H9 (cell line): ENCODE data around the gene TRPV5. TPM values are rescaled to one million over a fixed set of nuclear protein-coding genes. Genes with fewer than 3 reads are reported as not detected.

Source experiments
- DNase-seq: peaks from one replicate; pipeline ENCODE4 v3.0.0-alpha.2; 2017
- H2AFZ ChIP-seq: one replicate; pipeline ENCODE4 v1.6.1; 2013; ENCODE audit warnings: mild to moderate bottlenecking, low read length, control low read depth, moderate library complexity
- H2AK5ac ChIP-seq: 2 replicates; pipeline ENCODE4 v1.6.1; 2013; ENCODE audit warnings: low read length, control low read depth, mixed read lengths; ENCODE audit not compliant: insufficient read length
- H2BK120ac ChIP-seq: one replicate; pipeline ENCODE4 v1.6.1; 2013; ENCODE audit warnings: low read depth, mild to moderate bottlenecking, low read length, control low read depth, inconsistent platforms; ENCODE audit not compliant: poor library complexity, severe bottlenecking
- H2BK12ac ChIP-seq: 2 replicates; pipeline ENCODE4 v1.6.1; 2013; ENCODE audit warnings: low read length, control low read depth, mixed read lengths, low read depth; ENCODE audit not compliant: insufficient read length
- H2BK15ac ChIP-seq: 2 replicates; pipeline ENCODE4 v1.6.1; 2013; ENCODE audit warnings: low read depth, low read length, control low read depth
- H2BK20ac ChIP-seq: one replicate; pipeline ENCODE4 v1.6.1; 2013; ENCODE audit warnings: low read depth, mild to moderate bottlenecking, low read length, control low read depth, inconsistent platforms; ENCODE audit not compliant: poor library complexity, severe bottlenecking
- H2BK5ac ChIP-seq: 2 replicates; pipeline ENCODE4 v1.6.1; 2013; ENCODE audit warnings: low read length, control low read depth, mixed read lengths; ENCODE audit not compliant: insufficient read length
- H3K14ac ChIP-seq: 2 replicates; pipeline ENCODE4 v1.6.1; 2013; ENCODE audit warnings: low read length, control low read depth; ENCODE audit not compliant: insufficient read depth
- H3K18ac ChIP-seq: 2 replicates; pipeline ENCODE4 v1.6.1; 2013; ENCODE audit warnings: low read depth, mild to moderate bottlenecking, mixed read lengths, low read length, control low read depth; ENCODE audit not compliant: insufficient read length
- H3K23ac ChIP-seq: 2 replicates; pipeline ENCODE4 v1.6.1; 2013; ENCODE audit warnings: low read length, control low read depth, mixed read lengths, low read depth; ENCODE audit not compliant: insufficient read length
- H3K23me2 ChIP-seq: 2 replicates; pipeline ENCODE4 v1.6.1; 2013; ENCODE audit warnings: low read depth, mild to moderate bottlenecking, mixed read lengths, low read length, control low read depth; ENCODE audit not compliant: insufficient read length, poor library complexity, severe bottlenecking
- H3K27ac ChIP-seq: 2 replicates; pipeline ENCODE4 v1.5.1; 2013; ENCODE audit warnings: low read length, control low read depth, mixed read lengths, low read depth; ENCODE audit not compliant: insufficient read length
- H3K27me3 ChIP-seq: 2 replicates; pipeline ENCODE4 v1.6.1; 2013; ENCODE audit warnings: low read length, control low read depth, inconsistent platforms; ENCODE audit not compliant: insufficient read depth
- H3K4ac ChIP-seq: 2 replicates; pipeline ENCODE4 v1.6.1; 2013; ENCODE audit warnings: low read depth, mild to moderate bottlenecking, control low read depth, inconsistent platforms, low read length, moderate library complexity
- H3K4me1 ChIP-seq: 2 replicates; pipeline ENCODE4 v1.6.1; 2013; ENCODE audit warnings: low read length, control low read depth, inconsistent platforms; ENCODE audit not compliant: insufficient read depth
- H3K4me2 ChIP-seq: 2 replicates; pipeline ENCODE4 v1.6.1; 2013; ENCODE audit warnings: low read length, control low read depth, mixed read lengths; ENCODE audit not compliant: insufficient read length, insufficient read depth
- H3K56ac ChIP-seq: 2 replicates; pipeline ENCODE4 v1.6.1; 2013; ENCODE audit warnings: low read depth, mild to moderate bottlenecking, mixed read lengths, low read length, control low read depth; ENCODE audit not compliant: insufficient read length
- H3K79me1 ChIP-seq: 2 replicates; pipeline ENCODE4 v1.6.1; 2013; ENCODE audit warnings: low read depth, mild to moderate bottlenecking, moderate library complexity, low read length, control low read depth, inconsistent platforms; ENCODE audit not compliant: insufficient read depth, poor library complexity, severe bottlenecking
- H3K79me2 ChIP-seq: 2 replicates; pipeline ENCODE4 v1.6.1; 2013; ENCODE audit warnings: low read length, control low read depth, inconsistent platforms; ENCODE audit not compliant: insufficient read depth
- H3K9ac ChIP-seq: 2 replicates; pipeline ENCODE4 v1.6.1; 2013; ENCODE audit warnings: low read length, control low read depth, mixed read lengths; ENCODE audit not compliant: insufficient read length; ENCODE audit errors: extremely low read depth
- H3K9me3 ChIP-seq: one replicate; pipeline ENCODE4 v1.6.1; 2013; ENCODE audit warnings: low read depth, low read length, inconsistent platforms; ENCODE audit not compliant: control insufficient read depth
- H3T11ph ChIP-seq: one replicate; pipeline ENCODE4 v1.6.1; 2013; ENCODE audit warnings: mild to moderate bottlenecking, low read length, control low read depth, inconsistent platforms
- H4K20me1 ChIP-seq: one replicate; pipeline ENCODE4 v1.6.1; 2013; ENCODE audit not compliant: control insufficient read depth, insufficient read length, insufficient read depth
- H4K5ac ChIP-seq: 2 replicates; pipeline ENCODE4 v1.6.1; 2013; ENCODE audit warnings: low read depth, mild to moderate bottlenecking, mixed read lengths, low read length, control low read depth; ENCODE audit not compliant: insufficient read length
- H4K8ac ChIP-seq: replicated peaks from 2 replicates; pipeline ENCODE4 v1.6.1; 2013; ENCODE audit warnings: low read length, control low read depth, mixed read lengths, low read depth; ENCODE audit not compliant: insufficient read length
- H4K91ac ChIP-seq: 2 replicates; pipeline ENCODE4 v1.6.1; 2013; ENCODE audit warnings: low read depth, mild to moderate bottlenecking, moderate library complexity, mixed read lengths, low read length, control low read depth; ENCODE audit not compliant: insufficient read length
- H3K27ac Mint-ChIP-seq, 3 experiments: 2 replicates in 2 of 3; 3 replicates in 1 of 3; pipeline ENCODE4 v1.8.0; 2020 to 2021; ENCODE audit warnings: mixed read lengths in 3 of 3, mild to moderate bottlenecking in 1 of 3, moderate library complexity in 1 of 3
- H3K27me3 Mint-ChIP-seq: 2 replicates; pipeline ENCODE4 v1.8.0; 2021; ENCODE audit warnings: low read depth, mild to moderate bottlenecking, moderate library complexity, mixed read lengths
- H3K36me3 Mint-ChIP-seq, 3 experiments: 2 replicates in 2 of 3; 3 replicates in 1 of 3; pipeline ENCODE4 v1.8.0; 2020 to 2021; ENCODE audit warnings: low read depth in 3 of 3, mixed read lengths in 3 of 3; ENCODE audit not compliant: insufficient read depth in 1 of 3
- H3K4me1 Mint-ChIP-seq, 2 experiments: 2 replicates each; pipeline ENCODE4 v1.8.0; 2020; ENCODE audit warnings: mixed read lengths in 2 of 2
- H3K4me3 Mint-ChIP-seq, 2 experiments: 2 replicates in 1 of 2; 3 replicates in 1 of 2; pipeline ENCODE4 v1.8.0; 2020 to 2021; ENCODE audit warnings: mild to moderate bottlenecking in 2 of 2, mixed read lengths in 2 of 2, moderate library complexity in 1 of 2
- H3K9me3 Mint-ChIP-seq, 2 experiments: 2 replicates in 1 of 2; 3 replicates in 1 of 2; pipeline ENCODE4 v1.8.0; 2020; ENCODE audit warnings: mild to moderate bottlenecking in 2 of 2, mixed read lengths in 2 of 2, moderate library complexity in 1 of 2
- WGBS: extraction: QIAGEN DNeasy Blood & Tissue Kit; methylation state at CpG from one replicate; pipeline ENCODE4 v1.1.7; 2013; ENCODE audit warnings: missing lambda C conversion rate, low lambda C conversion rate, mixed read lengths; ENCODE audit not compliant: insufficient read length; ENCODE audit errors: extremely low coverage; 5-methylcytosine and 5-hydroxymethylcytosine counted together
- total RNA-seq: library from RNA; stranded (reverse); gene quantifications from 2 replicates; pipeline ENCODE4 v1.2.1, GENCODE V29; 2021
- TF ChIP-seq, protein P1 (sequence below): fragments of 200-600 bp; sonication (generic); conservative IDR thresholded peaks from 3 replicates; pipeline ENCODE4 v1.8.0; 2021; ENCODE audit warnings: antibody characterized with exemption, mild to moderate bottlenecking

TRPV5 gene
- total RNA-seq, 1 experiment from 2014 or later, result not detected

DNA sequence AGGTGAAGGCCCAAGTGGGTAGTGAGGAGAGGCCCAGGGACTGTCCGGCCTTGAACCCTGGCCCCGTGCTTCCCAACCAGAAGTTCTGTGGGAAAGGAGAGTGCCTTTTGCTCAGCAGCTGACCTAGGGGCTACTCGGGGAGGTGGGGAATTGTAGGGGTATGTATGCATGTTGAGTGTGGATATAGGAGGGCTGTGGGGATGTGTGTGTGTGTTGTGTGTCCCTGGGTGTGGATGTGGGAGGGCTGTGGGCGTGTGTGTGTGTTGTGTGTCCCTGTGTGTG lies 66.5 kb downstream of the TRPV5 start:
- H2AK5ac ChIP-seq, result no peak overlapping the region
- no peaks in the 10 kb centered on the region for H3K23me2 ChIP-seq
- no peak overlapping the region for H3K9ac ChIP-seq
- no peak overlapping the region for H2BK15ac ChIP-seq
- Mint-ChIP-seq H3K27ac (no peak overlapping the region), H3K27me3 (peaks cover 4% of the 10 kb centered on the region; the same call in 1 of the 2 replicates), H3K9me3 (no peaks in the 10 kb centered on the region), H3K4me1 (peaks cover 24 to 33% of the 10 kb centered on the region in 2 experiments), H3K4me3 (no peak overlapping the region), H3K36me3 (peaks cover 0 to 18% (median 5%) of the 10 kb centered on the region in 3 experiments; a peak in 5 of 7 replicates)
- H4K20me1 ChIP-seq, result no peaks in the 10 kb centered on the region
- H4K8ac ChIP-seq, result no peak overlapping the region
- no peak overlapping the region for H2AFZ ChIP-seq
- TF ChIP-seq, protein P1, sequence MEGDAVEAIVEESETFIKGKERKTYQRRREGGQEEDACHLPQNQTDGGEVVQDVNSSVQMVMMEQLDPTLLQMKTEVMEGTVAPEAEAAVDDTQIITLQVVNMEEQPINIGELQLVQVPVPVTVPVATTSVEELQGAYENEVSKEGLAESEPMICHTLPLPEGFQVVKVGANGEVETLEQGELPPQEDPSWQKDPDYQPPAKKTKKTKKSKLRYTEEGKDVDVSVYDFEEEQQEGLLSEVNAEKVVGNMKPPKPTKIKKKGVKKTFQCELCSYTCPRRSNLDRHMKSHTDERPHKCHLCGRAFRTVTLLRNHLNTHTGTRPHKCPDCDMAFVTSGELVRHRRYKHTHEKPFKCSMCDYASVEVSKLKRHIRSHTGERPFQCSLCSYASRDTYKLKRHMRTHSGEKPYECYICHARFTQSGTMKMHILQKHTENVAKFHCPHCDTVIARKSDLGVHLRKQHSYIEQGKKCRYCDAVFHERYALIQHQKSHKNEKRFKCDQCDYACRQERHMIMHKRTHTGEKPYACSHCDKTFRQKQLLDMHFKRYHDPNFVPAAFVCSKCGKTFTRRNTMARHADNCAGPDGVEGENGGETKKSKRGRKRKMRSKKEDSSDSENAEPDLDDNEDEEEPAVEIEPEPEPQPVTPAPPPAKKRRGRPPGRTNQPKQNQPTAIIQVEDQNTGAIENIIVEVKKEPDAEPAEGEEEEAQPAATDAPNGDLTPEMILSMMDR, result no peak
- no peak overlapping the region for H3K4me2 ChIP-seq
- H3K79me2 ChIP-seq, result no peaks in the 10 kb centered on the region
- no peak overlapping the region for H2BK12ac ChIP-seq
- peaks cover 5% of the 10 kb centered on the region for H3K4me1 ChIP-seq
- no peak overlapping the region for H3K56ac ChIP-seq
- no CpG with 5 or more reads among the region's 4 CpGs for WGBS
- no peak overlapping the region for H3K23ac ChIP-seq
- H3K27ac ChIP-seq, result no peak overlapping the region
- H3K4ac ChIP-seq, result no peak overlapping the region
- no peak for DNase-seq
- H3K9me3 ChIP-seq, result no peaks in the 10 kb centered on the region
- no peaks in the 10 kb centered on the region for H3K79me1 ChIP-seq
- no peak overlapping the region for H3K14ac ChIP-seq
- H3T11ph ChIP-seq, result no peak overlapping the region
- no peak overlapping the region for H4K91ac ChIP-seq
- no peak overlapping the region for H2BK120ac ChIP-seq
- no peak overlapping the region for H2BK5ac ChIP-seq
- no peak overlapping the region for H2BK20ac ChIP-seq
- H3K18ac ChIP-seq, result no peak overlapping the region
- no peak overlapping the region for H4K5ac ChIP-seq
- H3K27me3 ChIP-seq, result no peaks in the 10 kb centered on the region
